Activated T-cell treated with anti-CD3 and anti-CD28 coated beads, Interleukin-2, amount 50 U/mL, for 4 hours (primary cell): ENCODE results near the gene NOTUM. TPM values are rescaled to one million over a fixed set of nuclear protein-coding genes. Genes with fewer than 3 reads are reported as not detected.

Experiments used
- ATAC-seq, 2 donors: fragments of 200-7000 bp; cut with Tn5 transposase; one replicate each; pipeline ENCODE4 v1.10.0; 2021
- DNase-seq: peaks from one replicate; pipeline ENCODE4 v3.0.0-alpha.2; 2020
- H3K27me3 Mint-ChIP-seq: one replicate; pipeline ENCODE4 v1.8.0; 2021; ENCODE audit warnings: low read depth, mixed read lengths
- H3K36me3 Mint-ChIP-seq: one replicate; pipeline ENCODE4 v1.8.0; 2022; ENCODE audit warnings: mixed read lengths; ENCODE audit not compliant: insufficient read depth
- H3K4me1 Mint-ChIP-seq: one replicate; pipeline ENCODE4 v1.8.0; 2021; ENCODE audit warnings: low read depth, mixed read lengths
- H3K4me3 Mint-ChIP-seq: one replicate; pipeline ENCODE4 v1.8.0; 2021; ENCODE audit warnings: mild to moderate bottlenecking, moderate library complexity, mixed read lengths
- H3K9me3 Mint-ChIP-seq: one replicate; pipeline ENCODE4 v1.8.0; 2021; ENCODE audit warnings: mixed read lengths
- total RNA-seq, 3 donors: library from RNA; stranded (reverse); gene quantifications; one replicate each; pipeline ENCODE4 v1.2.1, GENCODE V29; 2021

The NOTUM gene
- total RNA-seq, 3 donors from 2014 or later, result 0.40 to 0.56 (median 0.41) TPM

DNA sequence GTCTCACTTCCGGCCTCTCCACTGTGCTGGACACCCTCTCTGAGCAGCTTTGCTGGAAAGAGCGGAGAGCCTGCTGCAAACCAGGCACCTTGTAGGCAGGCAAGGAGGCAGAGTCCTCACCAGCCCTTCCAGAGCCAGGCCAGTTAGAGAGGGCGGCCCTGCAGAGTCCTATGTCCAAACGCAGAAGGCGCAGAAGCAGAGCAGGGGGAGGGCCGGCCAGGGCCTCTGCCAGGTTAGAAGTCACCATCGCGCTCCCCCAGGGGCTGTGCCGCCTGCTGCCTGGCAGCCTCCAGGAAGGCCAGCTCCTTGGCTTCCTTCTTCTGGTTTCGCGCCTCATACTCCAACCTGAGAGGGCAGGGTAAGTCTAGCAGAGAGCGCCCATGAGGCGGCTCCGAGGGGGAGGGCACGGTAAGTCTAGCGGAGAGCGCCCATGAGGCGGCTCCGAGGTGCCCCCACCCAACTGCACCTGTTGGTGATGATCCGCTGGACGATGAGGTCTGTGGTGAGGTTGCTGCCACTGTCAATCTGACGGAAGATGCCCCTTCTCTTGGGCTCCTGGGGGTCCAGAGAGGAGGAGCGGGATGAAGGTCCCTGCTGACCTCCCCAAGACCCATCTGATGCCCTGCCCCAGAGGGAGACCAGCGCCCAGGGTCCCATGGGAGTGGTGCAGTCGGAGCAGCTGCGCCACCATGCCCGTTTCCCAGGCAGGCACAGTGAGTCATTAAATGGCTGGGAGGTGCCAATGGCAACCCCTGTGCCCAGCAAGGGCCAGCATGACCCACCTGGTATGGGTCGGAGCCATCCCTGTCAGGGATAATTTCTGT lies 56.2 kb downstream of the NOTUM start:
- Mint-ChIP-seq H3K4me1 (peaks cover 9% of the 10 kb centered on the region), H3K4me3 (no peak overlapping the region), H3K27me3 (peaks cover 9% of the 10 kb centered on the region), H3K9me3 (no peaks in the 10 kb centered on the region), H3K36me3 (peaks cover 16% of the 10 kb centered on the region)
- ATAC-seq, result no peak
- DNase-seq, result no peak

DNA sequence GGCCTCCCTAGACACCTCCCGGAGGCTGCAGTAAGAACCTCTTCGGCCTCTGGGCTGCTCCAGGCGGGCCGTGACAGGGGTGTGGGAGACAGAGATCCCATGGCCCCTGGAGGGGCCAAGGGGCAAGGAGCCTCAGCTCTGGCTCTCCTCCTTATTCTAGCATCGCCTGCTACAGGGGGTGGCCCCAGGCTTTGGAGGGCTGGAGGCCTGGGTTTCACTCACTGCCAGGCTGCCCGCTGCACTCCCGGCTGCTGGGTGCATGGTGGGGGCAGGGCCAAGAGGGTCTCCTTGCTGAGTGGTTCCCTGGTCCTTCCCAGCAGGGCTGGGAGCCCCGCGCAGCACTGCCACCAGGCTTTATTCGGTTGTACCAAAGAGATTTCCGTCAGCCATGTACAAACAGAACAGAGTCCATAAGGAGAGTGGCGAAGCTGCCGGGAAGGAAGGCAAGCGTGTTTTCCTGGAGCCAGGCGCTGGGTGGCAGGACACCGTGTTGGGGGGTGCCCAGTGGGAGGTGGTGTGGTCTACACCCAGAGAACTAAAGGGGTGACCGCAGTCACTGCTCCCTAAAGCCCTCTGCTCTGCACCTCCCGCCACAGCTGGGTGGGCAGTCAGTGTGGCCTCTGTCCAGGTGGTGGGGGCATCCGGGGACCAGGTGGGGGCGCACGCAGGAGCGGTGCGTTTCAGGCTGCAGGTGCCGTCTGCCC lies 56.9 kb downstream of the NOTUM start:
- Mint-ChIP-seq H3K27me3 (peaks cover 9% of the 10 kb centered on the region), H3K9me3 (no peaks in the 10 kb centered on the region)

DNA sequence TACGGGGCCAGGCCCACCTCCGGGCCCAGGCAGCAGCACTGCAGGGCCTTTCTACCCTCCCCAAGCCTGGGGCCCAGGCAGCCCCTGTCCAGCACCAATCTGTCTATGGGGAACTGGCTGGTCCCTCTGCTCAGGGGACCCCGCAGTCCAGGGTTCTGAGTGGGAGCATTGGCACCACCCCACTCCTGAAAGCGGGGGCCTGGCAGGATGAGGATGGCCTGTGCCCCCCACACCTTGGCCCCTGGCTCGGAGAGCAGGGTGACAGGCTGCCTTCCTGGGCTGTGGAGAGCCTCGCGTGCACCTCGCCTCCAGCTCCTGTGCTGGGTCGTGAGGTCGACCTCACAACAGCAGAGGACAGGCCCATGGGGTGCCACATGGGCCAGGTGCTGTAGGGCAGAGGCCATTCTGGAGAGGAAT lies 57.6 kb downstream of the NOTUM start:
- Mint-ChIP-seq H3K4me1 (peaks cover 5% of the 10 kb centered on the region), H3K27me3 (peaks cover 9% of the 10 kb centered on the region), H3K9me3 (no peaks in the 10 kb centered on the region), H3K36me3 (peaks cover 21% of the 10 kb centered on the region), H3K4me3 (no peak overlapping the region)
- DNase-seq (no peak), ATAC-seq (no peak)

More for the DNA sequence above, 56.9 kb downstream of the NOTUM start:
- Mint-ChIP-seq H3K4me1 (peaks cover 5% of the 10 kb centered on the region), H3K36me3 (peaks cover 19% of the 10 kb centered on the region), H3K4me3 (no peak overlapping the region)
- DNase-seq, result no peak
- no peak for ATAC-seq

DNA sequence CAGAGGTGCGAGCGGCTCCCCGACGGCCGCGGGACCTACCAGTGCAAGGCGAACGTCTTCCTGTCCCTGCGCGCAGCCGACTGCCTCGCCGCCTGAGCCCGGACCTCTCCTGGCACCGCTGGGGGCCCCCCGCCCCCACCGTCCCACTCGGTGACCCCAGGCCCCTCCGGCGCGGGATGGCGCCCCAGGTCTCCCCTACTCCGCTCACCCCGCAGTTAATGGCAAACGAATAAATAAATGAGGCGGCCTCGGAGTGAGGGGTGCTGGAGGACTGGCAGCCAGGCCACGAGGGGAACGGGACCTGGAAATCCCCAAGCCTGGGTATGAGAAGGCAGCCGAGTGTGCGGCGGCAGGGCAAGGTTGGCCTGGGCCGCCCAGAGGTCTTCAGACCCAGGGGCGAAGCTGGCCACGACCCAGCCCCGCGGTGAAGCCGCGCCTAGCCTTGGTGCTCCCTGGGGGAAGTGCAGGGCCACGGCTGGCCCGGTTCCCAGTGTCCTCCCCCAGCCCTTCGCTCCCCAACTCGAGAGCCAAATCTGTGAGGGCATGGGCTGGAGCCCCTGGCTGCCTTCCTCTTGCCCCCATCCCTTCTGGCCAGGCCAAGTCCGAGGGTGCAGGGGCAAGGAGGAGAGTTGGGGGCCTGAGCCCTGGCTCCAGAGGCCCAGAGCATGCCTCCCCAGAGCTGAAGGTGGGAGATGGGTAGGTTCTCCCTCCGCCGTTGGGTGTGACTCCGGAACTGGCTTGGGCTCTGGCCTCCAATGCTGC lies 58.2 kb downstream of the NOTUM start:
- H3K36me3 Mint-ChIP-seq, result peaks cover 27% of the 10 kb centered on the region
- H3K4me3 Mint-ChIP-seq, result no peak overlapping the region
- no peaks in the 10 kb centered on the region for H3K9me3 Mint-ChIP-seq
- peaks cover 9% of the 10 kb centered on the region for H3K27me3 Mint-ChIP-seq
- DNase-seq (no peak), ATAC-seq (peak; percentile 6 to 39)
- H3K4me1 Mint-ChIP-seq, result peaks cover 5% of the 10 kb centered on the region

Other genes starting within 250 kb of the NOTUM start
- 10 to 100 TPM; 29.9 to 47.8 (median 38.8) TPM for gene SLC25A10, start 248.9 kb downstream of the NOTUM start, total RNA-seq
- gene GCGR, start 157.0 kb downstream of the NOTUM start, total RNA-seq, result not detected
- gene MCRIP1, start 127.9 kb downstream of the NOTUM start, total RNA-seq, result 100 to 1,000 TPM; 100 to 112 (median 110) TPM
- not detected for gene PPP1R27, start 126.1 kb downstream of the NOTUM start, total RNA-seq
- 100 to 1,000 TPM; 442 to 487 (median 478) TPM for gene P4HB, start 100.7 kb downstream of the NOTUM start, total RNA-seq
- gene ARHGDIA, start 89.8 kb downstream of the NOTUM start, total RNA-seq, result 100 to 1,000 TPM; 789 to 858 (median 821) TPM
- 100 to 1,000 TPM; 321 to 369 (median 324) TPM for gene ALYREF, start 69.6 kb downstream of the NOTUM start, total RNA-seq
- gene ANAPC11, start 69.5 kb downstream of the NOTUM start, total RNA-seq, result 100 to 1,000 TPM; 128 to 157 (median 153) TPM
- gene NPB, start 58.9 kb downstream of the NOTUM start, total RNA-seq, result under 1 TPM in 2 of 3 donors, not detected in 1; 0.14 to 0.24 TPM
- 10 to 100 TPM; 23.5 to 25.8 (median 25.7) TPM for gene PCYT2, start 49.8 kb downstream of the NOTUM start, total RNA-seq
- gene SIRT7, start 43.0 kb downstream of the NOTUM start, total RNA-seq, result 10 to 100 TPM; 41.1 to 47.2 (median 46.3) TPM
- 10 to 100 TPM; 42.9 to 50.9 (median 43.4) TPM for gene MAFG, start 33.5 kb downstream of the NOTUM start, total RNA-seq
- gene PYCR1, start 23.9 kb downstream of the NOTUM start, total RNA-seq, result 100 to 1,000 TPM; 192 to 199 (median 194) TPM
- gene MYADML2, start 14.0 kb downstream of the NOTUM start, total RNA-seq, result not detected
- 10 to 100 TPM; 41.4 to 41.9 (median 41.6) TPM for gene ASPSCR1, start 16.4 kb upstream of the NOTUM start, total RNA-seq
- 100 to 1,000 TPM; 145 to 189 (median 183) TPM for gene CENPX, start 61.7 kb upstream of the NOTUM start, total RNA-seq
- gene LRRC45, start 62.1 kb upstream of the NOTUM start, total RNA-seq, result 10 to 100 TPM; 19.5 to 31.4 (median 30.8) TPM
- gene RAC3, start 70.5 kb upstream of the NOTUM start, total RNA-seq, result 1 to 10 TPM; 4.1 to 7.7 (median 4.8) TPM
- gene DCXR, start 76.5 kb upstream of the NOTUM start, total RNA-seq, result 10 to 100 TPM; 74.2 to 88.6 (median 76.9) TPM
- 10 to 100 TPM; 20.3 to 21.5 (median 20.4) TPM for gene RFNG, start 90.6 kb upstream of the NOTUM start, total RNA-seq
- 100 to 1,000 TPM; 172 to 183 (median 177) TPM for gene GPS1, start 90.7 kb upstream of the NOTUM start, total RNA-seq
- gene DUS1L, start 104.6 kb upstream of the NOTUM start, total RNA-seq, result 100 to 1,000 TPM; 323 to 369 (median 326) TPM
- 100 to 1,000 TPM; 365 to 468 (median 403) TPM for gene FASN, start 137.0 kb upstream of the NOTUM start, total RNA-seq